HCT116 (cell line): Measurements from ENCODE around the gene RIC8B.

Experiments used
- CTCF ChIP-seq, 3 experiments: fragments of 200-600 bp in 1 of 3; sonication (generic) in 1 of 3; IDR thresholded peaks in 2 of 3; conservative IDR thresholded peaks in 1 of 3; 2 replicates each; pipeline ENCODE4 v1.5.1; 2012 to 2017; ENCODE audit warnings: low read depth in 2 of 3, low read length in 2 of 3, antibody characterized with exemption in 1 of 3, borderline replicate concordance in 1 of 3, control low read depth in 1 of 3, mild to moderate bottlenecking in 1 of 3, mixed read lengths in 1 of 3, mixed run types in 1 of 3, moderate library complexity in 1 of 3; ENCODE audit not compliant: insufficient read depth in 1 of 3
- EZH2 ChIP-seq: fragments of 200-600 bp; sonication (generic); IDR thresholded peaks from 2 replicates; pipeline ENCODE4 v1.6.1; 2017; ENCODE audit warnings: antibody characterized with exemption, mixed run types
- EZH2phosphoT487 ChIP-seq: fragments of 200-600 bp; IDR thresholded peaks from 2 replicates; pipeline ENCODE4 v1.6.1; 2018; ENCODE audit warnings: antibody characterized with exemption, borderline replicate concordance
- FOSL1 ChIP-seq: IDR thresholded peaks from 2 replicates; pipeline ENCODE4 v1.6.1; 2012; ENCODE audit warnings: low read depth
- MAX ChIP-seq: IDR thresholded peaks from 2 replicates; pipeline ENCODE4 v1.6.1; 2012
- POLR2A ChIP-seq: IDR thresholded peaks from 2 replicates; pipeline ENCODE4 v1.7.0; 2011; ENCODE audit warnings: borderline replicate concordance; ENCODE audit not compliant: insufficient read depth, insufficient read length; ENCODE audit errors: extremely low read depth
- POLR2AphosphoS5 ChIP-seq: IDR thresholded peaks from 2 replicates; pipeline ENCODE4 v1.6.1; 2011; ENCODE audit warnings: mild to moderate bottlenecking, low read depth, low read length, moderate library complexity
- RAD21 ChIP-seq: IDR thresholded peaks from 2 replicates; pipeline ENCODE4 v1.6.1; 2012; ENCODE audit warnings: low read depth, mild to moderate bottlenecking
- SIN3A ChIP-seq: IDR thresholded peaks from 2 replicates; pipeline ENCODE4 v1.6.1; 2012; ENCODE audit warnings: low read depth
- SP1 ChIP-seq: IDR thresholded peaks from 2 replicates; pipeline ENCODE4 v1.6.1; 2012; ENCODE audit warnings: low read depth
- YY1 ChIP-seq: IDR thresholded peaks from 2 replicates; pipeline ENCODE4 v1.6.1; 2011; ENCODE audit warnings: low read length, low read depth, moderate library complexity, mild to moderate bottlenecking; ENCODE audit not compliant: insufficient replicate concordance; ENCODE audit errors: extremely low read depth

DNA sequence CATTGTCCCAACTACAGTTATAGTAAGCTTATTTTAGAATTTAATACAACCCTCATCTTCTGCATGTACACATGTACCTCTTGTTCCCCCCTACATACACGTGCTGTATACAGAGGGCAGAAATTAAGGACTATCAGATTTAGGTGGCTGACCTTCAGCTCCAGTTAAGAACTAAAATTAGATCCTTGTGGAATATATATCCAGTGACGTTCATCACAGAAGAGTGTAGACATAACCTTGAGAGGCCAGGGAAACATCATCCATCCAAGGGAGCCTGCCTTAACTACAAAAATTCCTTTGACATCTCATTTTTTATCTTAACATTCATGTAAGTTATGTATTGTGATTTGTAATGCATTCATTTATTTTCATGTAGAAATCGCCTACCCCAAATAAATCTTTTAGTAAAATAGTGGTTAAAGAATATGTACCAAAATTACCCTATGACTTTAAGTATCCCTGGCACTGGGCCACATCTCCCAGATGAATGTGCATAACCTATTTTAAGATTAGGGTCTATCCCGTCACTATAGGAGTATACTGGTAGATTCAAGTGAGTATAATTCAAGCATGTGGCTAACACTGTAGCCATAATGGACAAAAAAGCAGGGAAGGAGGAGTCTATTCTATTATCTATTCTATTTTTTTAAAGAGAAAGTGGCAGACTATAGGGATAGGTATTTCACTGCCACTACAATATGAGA, 27.5 kb downstream of the RIC8B start:
- TF ChIP-seq CTCF (IDR thresholded peaks at IDR 0.05 in 2 of 3, conservative IDR thresholded peaks at IDR 0.05 in 1 of 3; ENCODE audit: borderline replicate concordance in 1 of 3, insufficient read depth in 1 of 3, low read depth in 2 of 3, low read length in 2 of 3) (no peak), EZH2 (no peak), MAX (no peak), FOSL1 (no peak), POLR2A (no peak), RAD21 (no peak), EZH2phosphoT487 (no peak), SP1 (no peak), POLR2AphosphoS5 (no peak), SIN3A (no peak), YY1 (no peak)
